IMR-90 (cell line): Measurements from ENCODE around the gene MAP1LC3A. TPM values are rescaled to one million over a fixed set of nuclear protein-coding genes. Genes with fewer than 3 reads are reported as not detected.

Experiments used
- ATAC-seq: fragments of 200-7000 bp; cut with Tn5 transposase; 2 replicates; pipeline ENCODE4 v1.9.1; 2020; ENCODE audit warnings: low read depth, mild to moderate bottlenecking, moderate library complexity
- BruUV-seq: library from RNA; stranded (reverse); fragments of 400-500 nt; replicated peaks from 2 replicates; lab custom pipeline; 2021; lab: Mats Ljungman, UMichigan
- CTCF ChIA-PET: fragments of 300-600 bp; formaldehyde crosslinking; extraction: SDS; loops from one replicate; lab custom pipeline; 2021; ENCODE audit warnings: antibody characterized with exemption; lab: Yijun Ruan, JAX
- POLR2A ChIA-PET: fragments of 300-600 bp; sonication (Branson Sonifier 250); formaldehyde crosslinking; loops from one replicate; lab custom pipeline; 2022; ENCODE audit warnings: antibody characterized with exemption; ENCODE audit not compliant: unreplicated experiment; lab: Charles Lee
- DNase-seq: peaks from one replicate; pipeline ENCODE4 v3.0.0; 2013
- H2AFZ ChIP-seq: replicated peaks from 2 replicates; pipeline ENCODE3; 2013; ENCODE audit warnings: low read length, mild to moderate bottlenecking; ENCODE audit not compliant: poor library complexity
- H2AK5ac ChIP-seq: 2 replicates; pipeline ENCODE4 v1.6.1; 2013; ENCODE audit warnings: low read depth, low read length, inconsistent platforms
- H2AK9ac ChIP-seq: replicated peaks from 2 replicates; pipeline ENCODE3; 2013; ENCODE audit warnings: mild to moderate bottlenecking, low read depth, low read length, moderate library complexity; ENCODE audit not compliant: poor library complexity
- H2BK120ac ChIP-seq: 2 replicates; pipeline ENCODE4 v1.6.1; 2013; ENCODE audit warnings: low read depth, low read length, inconsistent platforms
- H2BK15ac ChIP-seq: 3 replicates; pipeline ENCODE4 v1.6.1; 2013; ENCODE audit warnings: low read depth, low read length, inconsistent platforms
- H2BK20ac ChIP-seq: 2 replicates; pipeline ENCODE4 v1.6.1; 2013; ENCODE audit warnings: low read depth, mild to moderate bottlenecking, inconsistent platforms, low read length, moderate library complexity
- H2BK5ac ChIP-seq: 2 replicates; pipeline ENCODE4 v1.6.1; 2013; ENCODE audit warnings: mild to moderate bottlenecking, low read depth, low read length, inconsistent platforms; ENCODE audit not compliant: poor library complexity, severe bottlenecking
- H3K14ac ChIP-seq: replicated peaks from 2 replicates; pipeline ENCODE4 v1.6.1; 2013; ENCODE audit warnings: low read depth, low read length, inconsistent platforms
- H3K18ac ChIP-seq: 2 replicates; pipeline ENCODE4 v1.6.1; 2013; ENCODE audit warnings: low read depth, low read length, control low read depth
- H3K23ac ChIP-seq: 2 replicates; pipeline ENCODE4 v1.6.1; 2013; ENCODE audit warnings: low read depth, low read length, inconsistent platforms
- H3K27ac ChIP-seq: 2 replicates; pipeline ENCODE4 v1.5.1; 2013; ENCODE audit warnings: mild to moderate bottlenecking, control low read depth, low read length; ENCODE audit not compliant: insufficient read depth
- H3K27me3 ChIP-seq: 2 replicates; pipeline ENCODE4 v1.6.1; 2013; ENCODE audit warnings: low read length; ENCODE audit not compliant: control insufficient read depth, insufficient read depth
- H3K36me3 ChIP-seq: 2 replicates; pipeline ENCODE4 v1.6.1; 2013; ENCODE audit warnings: low read length, mixed read lengths; ENCODE audit not compliant: control insufficient read depth, insufficient read depth
- H3K4ac ChIP-seq: 2 replicates; pipeline ENCODE4 v1.6.1; 2013; ENCODE audit warnings: low read depth, low read length, inconsistent platforms
- H3K4me1 ChIP-seq: 2 replicates; pipeline ENCODE4 v1.6.1; 2013; ENCODE audit warnings: low read length, mixed read lengths; ENCODE audit not compliant: control insufficient read depth, insufficient read depth
- H3K4me2 ChIP-seq: 2 replicates; pipeline ENCODE4 v1.6.1; 2013; ENCODE audit warnings: low read depth, mild to moderate bottlenecking, control low read depth, low read length, moderate library complexity
- H3K4me3 ChIP-seq: 2 replicates; pipeline ENCODE4 v1.5.1; 2013; ENCODE audit warnings: low read depth, mild to moderate bottlenecking, control low read depth, low read length, moderate library complexity; ENCODE audit not compliant: insufficient read depth
- H3K56ac ChIP-seq: 2 replicates; pipeline ENCODE4 v1.6.1; 2013; ENCODE audit warnings: low read length, inconsistent platforms; ENCODE audit not compliant: insufficient read depth; ENCODE audit errors: extremely low read depth
- H3K79me1 ChIP-seq, 2 experiments: 2 replicates each; pipeline ENCODE4 v1.6.1; 2013; ENCODE audit warnings: low read length in 2 of 2, inconsistent platforms in 1 of 2, low read depth in 1 of 2
- H3K9ac ChIP-seq: 2 replicates; pipeline ENCODE4 v1.6.1; 2013; ENCODE audit warnings: low read depth, low read length, control low read depth
- H3K9me1 ChIP-seq: 2 replicates; pipeline ENCODE4 v1.6.1; 2013; ENCODE audit warnings: low read length, inconsistent platforms; ENCODE audit not compliant: insufficient read depth
- H3K9me3 ChIP-seq: 2 replicates; pipeline ENCODE4 v1.6.1; 2013; ENCODE audit warnings: low read length; ENCODE audit not compliant: control insufficient read depth, insufficient read depth
- H4K20me1 ChIP-seq: 2 replicates; pipeline ENCODE4 v1.6.1; 2013; ENCODE audit warnings: low read length, inconsistent platforms; ENCODE audit not compliant: insufficient read depth
- H4K5ac ChIP-seq: 2 replicates; pipeline ENCODE4 v1.6.1; 2013; ENCODE audit warnings: mild to moderate bottlenecking, low read depth, low read length, control low read depth
- H4K8ac ChIP-seq, 2 experiments: 2 replicates each; pipeline ENCODE4 v1.6.1; 2013; ENCODE audit warnings: low read depth in 2 of 2, low read length in 2 of 2, control low read depth in 1 of 2, inconsistent platforms in 1 of 2
- H4K91ac ChIP-seq: 2 replicates; pipeline ENCODE4 v1.6.1; 2013; ENCODE audit warnings: low read depth, low read length, inconsistent platforms; ENCODE audit not compliant: insufficient read depth
- BHLHE40 ChIP-seq: fragments of 150-350 bp; IDR thresholded peaks from 2 replicates; pipeline ENCODE4 v1.6.1; 2016; ENCODE audit warnings: mild to moderate bottlenecking, low read depth, low read length
- FOS ChIP-seq: fragments of 150-350 bp; IDR thresholded peaks from 2 replicates; pipeline ENCODE4 v1.6.1; 2016; ENCODE audit warnings: low read depth, low read length
- MAZ ChIP-seq: IDR thresholded peaks from 2 replicates; pipeline ENCODE4 v1.6.1; 2012; ENCODE audit warnings: low read depth, mild to moderate bottlenecking, low read length, improper control_type of control experiment, moderate library complexity, borderline replicate concordance
- MXI1 ChIP-seq: IDR thresholded peaks from 2 replicates; pipeline ENCODE4 v1.6.1; 2012; ENCODE audit warnings: low read depth, mild to moderate bottlenecking, low read length, moderate library complexity, borderline replicate concordance
- NFE2L2 ChIP-seq: fragments of 150-350 bp; IDR thresholded peaks from 2 replicates; pipeline ENCODE4 v1.6.1; 2016; ENCODE audit warnings: low read depth, mild to moderate bottlenecking, low read length
- RAD21 ChIP-seq: IDR thresholded peaks from 2 replicates; pipeline ENCODE4 v1.6.1; 2012; ENCODE audit warnings: low read length, improper control_type of control experiment
- RFX5 ChIP-seq: IDR thresholded peaks from 2 replicates; pipeline ENCODE4 v1.8.0; 2012; ENCODE audit warnings: low read depth, mild to moderate bottlenecking, low read length, moderate library complexity
- SMC3 ChIP-seq: fragments of 150-350 bp; IDR thresholded peaks from 2 replicates; pipeline ENCODE4 v1.6.1; 2016; ENCODE audit warnings: low read depth, mild to moderate bottlenecking, antibody characterized with exemption, low read length, moderate library complexity
- WGBS, 2 experiments: methylation state at CpG; one replicate each; pipeline versions ENCODE4 v1.1.5 to v1.1.7; 2013; ENCODE audit warnings: missing lambda C conversion rate in 2 of 2; ENCODE audit not compliant: insufficient read length in 1 of 2; ENCODE audit errors: extremely low coverage in 2 of 2; 5-methylcytosine and 5-hydroxymethylcytosine counted together
- dilution Hi-C: fragments of 300-500 bp; cut with HindIII; formaldehyde crosslinking; loops from one replicate; pipeline ENCODE4 v1.14.3; 2018; ENCODE audit warnings: low sequenced_read_pairs; ENCODE audit not compliant: unreplicated experiment
- in situ Hi-C: fragments of 300-500 bp; cut with MboI; formaldehyde crosslinking; loops from 3 replicates; pipeline ENCODE4 v1.14.3; 2019; ENCODE audit warnings: low sequenced_read_pairs, inconsistent platforms, mixed read lengths
- intact Hi-C: fragments of 100-400 bp; cut with micrococcal nuclease; formaldehyde crosslinking; loops from 2 replicates; pipeline ENCODE4 v1.10.0; 2022
- polyA plus RNA-seq, 3 experiments: library from polyadenylated mRNA; depleted of rRNA; stranded (reverse); fragments of >200 nt; gene quantifications; 2 replicates each; pipeline ENCODE4 v1.2.3, GENCODE V29; 2012; ENCODE audit warnings: low replicate concordance in 1 of 3
- total RNA-seq: library from RNA; depleted of rRNA; stranded (reverse); fragments of >200 nt; gene quantifications from 2 replicates; pipeline ENCODE4 v1.2.3, GENCODE V29; 2012
- TF ChIP-seq, protein P1 (sequence below): fragments of 150-350 bp; IDR thresholded peaks from 2 replicates; pipeline ENCODE4 v1.6.1; 2017; ENCODE audit warnings: mild to moderate bottlenecking, antibody characterized with exemption, low read length, low read depth
- TF ChIP-seq, protein P2 (sequence below): conservative IDR thresholded peaks from 2 replicates; pipeline ENCODE4 v1.5.1; 2012; ENCODE audit warnings: mild to moderate bottlenecking, low read depth, low read length, improper control_type of control experiment

MAP1LC3A gene
- total and polyA plus RNA-seq, 2 of the 4 experiments (the other 2 are of a cell fraction): 10.0 to 39.7 TPM

DNA sequence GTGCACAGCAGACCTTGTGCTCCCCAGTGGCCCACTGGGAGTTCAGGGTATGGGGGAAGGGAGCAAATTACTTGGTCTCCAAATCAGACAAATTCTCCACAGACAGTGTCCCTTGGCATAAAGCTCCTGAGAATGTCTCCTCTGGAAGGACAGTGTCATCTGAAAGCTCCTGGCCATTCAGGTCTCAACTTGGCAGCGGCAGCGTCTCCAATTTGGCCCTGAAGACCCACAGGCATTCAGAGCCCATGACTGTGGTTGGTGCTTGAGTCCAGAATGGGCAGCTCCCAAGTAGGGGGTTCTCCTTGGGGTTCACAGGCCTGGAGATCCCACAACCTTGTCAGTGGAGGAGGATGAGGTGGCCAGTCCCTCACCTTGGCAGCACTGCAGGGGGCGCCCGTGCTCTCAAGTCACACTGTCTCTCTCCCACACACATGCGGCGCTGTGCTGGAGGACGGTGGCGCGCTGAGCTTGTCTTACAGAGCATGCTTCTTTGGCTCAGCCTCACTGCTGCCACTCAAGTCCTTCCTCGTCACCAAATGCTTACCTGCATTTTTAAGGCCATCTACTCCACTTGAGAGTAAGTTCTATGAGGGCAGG lies 21.6 kb upstream of the MAP1LC3A start:
- in situ Hi-C loops (no loop called here), dilution Hi-C loops (no loop called here), intact Hi-C loops (loop anchor here (5.0 kb wide), 1 partner anchor 170 kb away; no protein-coding TSS in a partner anchor)
- Histone ChIP-seq H4K8ac (no peak overlapping the region), H3K14ac (no peak overlapping the region), H2BK5ac (no peak overlapping the region), H2BK20ac (no peak overlapping the region), H3K4me3 (no peak overlapping the region), H3K9me3 (no peaks in the 10 kb centered on the region), H4K20me1 (peaks cover 20% of the 10 kb centered on the region), H2AFZ (peak overlapping the region; percentile 38), H2AK5ac (no peak overlapping the region), H2BK120ac (no peak overlapping the region), H3K36me3 (peaks cover 73% of the 10 kb centered on the region), H3K27ac (no peak overlapping the region), H2AK9ac (no peak overlapping the region), H2BK15ac (no peak overlapping the region), H3K79me1 (peaks cover 19 to 62% of the 10 kb centered on the region in 2 experiments), H3K23ac (no peak overlapping the region), H3K4ac (no peak overlapping the region), H3K56ac (no peak overlapping the region), H3K9ac (no peak overlapping the region), H3K27me3 (no peaks in the 10 kb centered on the region), H4K5ac (no peak overlapping the region), H3K4me2 (no peak overlapping the region), H3K9me1 (peaks cover 8% of the 10 kb centered on the region), H4K91ac (no peak overlapping the region), H3K4me1 (no peaks in the 10 kb centered on the region), H3K18ac (no peak overlapping the region)
- POLR2A ChIA-PET: interaction anchor here (0.6 kb wide), 1 partner anchor 978 kb away, joined by 5 read pairs; no protein-coding TSS in a partner anchor
- CTCF ChIA-PET: no interaction called here
- no CpG with 5 or more reads among the region's 10 CpGs for WGBS, 2 experiments
- no peak for TF ChIP-seq SMC3
- TF ChIP-seq RFX5: no peak
- TF ChIP-seq, protein P1, sequence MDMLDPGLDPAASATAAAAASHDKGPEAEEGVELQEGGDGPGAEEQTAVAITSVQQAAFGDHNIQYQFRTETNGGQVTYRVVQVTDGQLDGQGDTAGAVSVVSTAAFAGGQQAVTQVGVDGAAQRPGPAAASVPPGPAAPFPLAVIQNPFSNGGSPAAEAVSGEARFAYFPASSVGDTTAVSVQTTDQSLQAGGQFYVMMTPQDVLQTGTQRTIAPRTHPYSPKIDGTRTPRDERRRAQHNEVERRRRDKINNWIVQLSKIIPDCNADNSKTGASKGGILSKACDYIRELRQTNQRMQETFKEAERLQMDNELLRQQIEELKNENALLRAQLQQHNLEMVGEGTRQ: no peak
- TF ChIP-seq BHLHE40: no peak
- TF ChIP-seq FOS: no peak
- TF ChIP-seq, protein P2, sequence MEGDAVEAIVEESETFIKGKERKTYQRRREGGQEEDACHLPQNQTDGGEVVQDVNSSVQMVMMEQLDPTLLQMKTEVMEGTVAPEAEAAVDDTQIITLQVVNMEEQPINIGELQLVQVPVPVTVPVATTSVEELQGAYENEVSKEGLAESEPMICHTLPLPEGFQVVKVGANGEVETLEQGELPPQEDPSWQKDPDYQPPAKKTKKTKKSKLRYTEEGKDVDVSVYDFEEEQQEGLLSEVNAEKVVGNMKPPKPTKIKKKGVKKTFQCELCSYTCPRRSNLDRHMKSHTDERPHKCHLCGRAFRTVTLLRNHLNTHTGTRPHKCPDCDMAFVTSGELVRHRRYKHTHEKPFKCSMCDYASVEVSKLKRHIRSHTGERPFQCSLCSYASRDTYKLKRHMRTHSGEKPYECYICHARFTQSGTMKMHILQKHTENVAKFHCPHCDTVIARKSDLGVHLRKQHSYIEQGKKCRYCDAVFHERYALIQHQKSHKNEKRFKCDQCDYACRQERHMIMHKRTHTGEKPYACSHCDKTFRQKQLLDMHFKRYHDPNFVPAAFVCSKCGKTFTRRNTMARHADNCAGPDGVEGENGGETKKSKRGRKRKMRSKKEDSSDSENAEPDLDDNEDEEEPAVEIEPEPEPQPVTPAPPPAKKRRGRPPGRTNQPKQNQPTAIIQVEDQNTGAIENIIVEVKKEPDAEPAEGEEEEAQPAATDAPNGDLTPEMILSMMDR: peak; percentile 30; the same call in 1 of the 2 replicates
- TF ChIP-seq MXI1: no peak
- 0 out of 2 replicates have a peak, but pooled peaks have one; percentile 5 for TF ChIP-seq RAD21
- TF ChIP-seq MAZ: no peak
- no peak for TF ChIP-seq NFE2L2
- ATAC-seq (no peak), DNase-seq (no peak)
- no TSS peak for BruUV-seq
